ENCODE data around the gene GNE.

- no peak for TF ChIP-seq CTCF (IDR thresholded peaks at IDR 0.05; ENCODE audit: low read depth, low read length, poor library complexity, severe bottlenecking)
- TF ChIP-seq EZH2phosphoT487 (IDR thresholded peaks at IDR 0.05; ENCODE audit: borderline replicate concordance, low read length): no peak
Observed at GRCh38 chr9:36268007-36268427, 9.8 kb upstream of the GNE start.

All from DOHH2 (cell line).